ENCODE measurements around the gene RBL1. TPM values are rescaled to one million over a fixed set of nuclear protein-coding genes. Genes with fewer than 3 reads are reported as not detected.
"Not testable (repeated sequence)": the region's sequence is repeated elsewhere in the genome, so short reads cannot be mapped to it uniquely, and the experiment has no call there.

RBL1 gene
- total RNA-seq, 1 donor from 2014 or later, result 10.4 TPM

- Histone ChIP-seq H3K27ac (ENCODE audit: low read depth, low read length) (no peak overlapping the region), H3K36me3 (ENCODE audit: control insufficient read depth in 3 of 3, insufficient read depth in 3 of 3, low read length in 3 of 3) (peaks cover 0 to 5% (median 2%) of the 10 kb centered on the region in 3 donors), H3K9me3 (ENCODE audit: control insufficient read depth in 3 of 3, low read length in 3 of 3) (no peaks in the 10 kb centered on the region), H3K27me3 (ENCODE audit: control insufficient read depth in 3 of 3, insufficient read depth in 3 of 3, low read length in 3 of 3) (no peaks in the 10 kb centered on the region), H3K9ac (ENCODE audit: low read depth in 1 of 3, low read length in 3 of 3) (no peak overlapping the region), H3K4me1 (ENCODE audit: control insufficient read depth in 3 of 3, insufficient read depth in 3 of 3, low read length in 3 of 3) (no peaks in the 10 kb centered on the region), H3K4me3 (ENCODE audit: low read length in 3 of 3) (no peak overlapping the region)
Measured at GRCh38 chr20:37077009-37077408, 18.8 kb downstream of the RBL1 start.

GRCh38 chr20:37075932-37076685 lies 19.7 kb downstream of the RBL1 start:
- peaks cover 0 to 5% (median 0%) of the 10 kb centered on the region in 3 donors for H3K4me1 ChIP-seq (ENCODE audit: control insufficient read depth in 3 of 3, insufficient read depth in 3 of 3, low read length in 3 of 3)
- H3K9me3 ChIP-seq (ENCODE audit: control insufficient read depth in 3 of 3, low read length in 3 of 3), result no peaks in the 10 kb centered on the region
- no peak overlapping the region for H3K9ac ChIP-seq (ENCODE audit: low read depth in 1 of 3, low read length in 3 of 3)
- H3K4me3 ChIP-seq (ENCODE audit: low read length in 3 of 3), result no peak overlapping the region
- no peaks in the 10 kb centered on the region for H3K27me3 ChIP-seq (ENCODE audit: control insufficient read depth in 3 of 3, insufficient read depth in 3 of 3, low read length in 3 of 3)
- H3K36me3 ChIP-seq (ENCODE audit: control insufficient read depth in 3 of 3, insufficient read depth in 3 of 3, low read length in 3 of 3), result peaks cover 0 to 3% (median 0%) of the 10 kb centered on the region in 3 donors
- H3K27ac ChIP-seq (ENCODE audit: low read depth, low read length), result no peak overlapping the region

- Histone ChIP-seq H3K27ac (ENCODE audit: low read depth, low read length) (no peak overlapping the region), H3K9ac (ENCODE audit: low read depth in 1 of 3, low read length in 3 of 3) (no peak overlapping the region), H3K36me3 (ENCODE audit: control insufficient read depth in 3 of 3, insufficient read depth in 3 of 3, low read length in 3 of 3) (peaks cover 0 to 3% (median 0%) of the 10 kb centered on the region in 3 donors), H3K4me1 (ENCODE audit: control insufficient read depth in 3 of 3, insufficient read depth in 3 of 3, low read length in 3 of 3) (peaks cover 0 to 5% (median 0%) of the 10 kb centered on the region in 3 donors), H3K4me3 (ENCODE audit: low read length in 3 of 3) (no peak overlapping the region), H3K9me3 (ENCODE audit: control insufficient read depth in 3 of 3, low read length in 3 of 3) (no peaks in the 10 kb centered on the region), H3K27me3 (ENCODE audit: control insufficient read depth in 3 of 3, insufficient read depth in 3 of 3, low read length in 3 of 3) (no peaks in the 10 kb centered on the region)
Measured at GRCh38 chr20:37072293-37073196, 23.3 kb downstream of the RBL1 start.

GRCh38 chr20:37071481-37071911 lies 24.3 kb downstream of the RBL1 start:
- no peaks in the 10 kb centered on the region for H3K9me3 ChIP-seq (ENCODE audit: control insufficient read depth in 3 of 3, low read length in 3 of 3)
- H3K27ac ChIP-seq (ENCODE audit: low read depth, low read length), result no peak overlapping the region
- no peaks in the 10 kb centered on the region for H3K27me3 ChIP-seq (ENCODE audit: control insufficient read depth in 3 of 3, insufficient read depth in 3 of 3, low read length in 3 of 3)
- H3K4me3 ChIP-seq (ENCODE audit: low read length in 3 of 3), result no peak overlapping the region
- peaks cover 0 to 6% (median 2%) of the 10 kb centered on the region in 3 donors for H3K36me3 ChIP-seq (ENCODE audit: control insufficient read depth in 3 of 3, insufficient read depth in 3 of 3, low read length in 3 of 3)
- H3K4me1 ChIP-seq (ENCODE audit: control insufficient read depth in 3 of 3, insufficient read depth in 3 of 3, low read length in 3 of 3), result peaks cover 0 to 5% (median 0%) of the 10 kb centered on the region in 3 donors
- H3K9ac ChIP-seq (ENCODE audit: low read depth in 1 of 3, low read length in 3 of 3), result no peak overlapping the region

GRCh38 chr20:37069563-37069962 lies 26.2 kb downstream of the RBL1 start:
- H3K9ac ChIP-seq (ENCODE audit: low read depth in 1 of 3, low read length in 3 of 3); H3K9me3 ChIP-seq (ENCODE audit: control insufficient read depth in 3 of 3, low read length in 3 of 3); H3K4me3 ChIP-seq (ENCODE audit: low read length in 3 of 3); H3K27ac ChIP-seq (ENCODE audit: low read depth, low read length); H3K4me1 ChIP-seq (ENCODE audit: control insufficient read depth in 3 of 3, insufficient read depth in 3 of 3, low read length in 3 of 3); H3K27me3 ChIP-seq (ENCODE audit: control insufficient read depth in 3 of 3, insufficient read depth in 3 of 3, low read length in 3 of 3): not testable (repeated sequence)
- H3K36me3 ChIP-seq (ENCODE audit: control insufficient read depth in 3 of 3, insufficient read depth in 3 of 3, low read length in 3 of 3), result peaks cover 0 to 18% (median 9%) of the 10 kb centered on the region in 3 donors

GRCh38 chr20:37066168-37066567 lies 29.6 kb downstream of the RBL1 start:
- no peaks in the 10 kb centered on the region for H3K9me3 ChIP-seq (ENCODE audit: control insufficient read depth in 3 of 3, low read length in 3 of 3)
- H3K4me1 ChIP-seq (ENCODE audit: control insufficient read depth in 3 of 3, insufficient read depth in 3 of 3, low read length in 3 of 3), result peaks cover 0 to under 1% (median 0%) of the 10 kb centered on the region in 3 donors
- peaks cover 2 to 16% (median 15%) of the 10 kb centered on the region in 3 donors for H3K36me3 ChIP-seq (ENCODE audit: control insufficient read depth in 3 of 3, insufficient read depth in 3 of 3, low read length in 3 of 3)
- H3K4me3 ChIP-seq (ENCODE audit: low read length in 3 of 3), result no peak overlapping the region
- H3K27ac ChIP-seq (ENCODE audit: low read depth, low read length), result no peak overlapping the region
- no peaks in the 10 kb centered on the region for H3K27me3 ChIP-seq (ENCODE audit: control insufficient read depth in 3 of 3, insufficient read depth in 3 of 3, low read length in 3 of 3)
- H3K9ac ChIP-seq (ENCODE audit: low read depth in 1 of 3, low read length in 3 of 3), result no peak overlapping the region

- H3K9ac ChIP-seq (ENCODE audit: low read depth in 1 of 3, low read length in 3 of 3), result no peak overlapping the region
- no peak overlapping the region for H3K4me3 ChIP-seq (ENCODE audit: low read length in 3 of 3)
- no peaks in the 10 kb centered on the region for H3K27me3 ChIP-seq (ENCODE audit: control insufficient read depth in 3 of 3, insufficient read depth in 3 of 3, low read length in 3 of 3)
- no peak overlapping the region for H3K27ac ChIP-seq (ENCODE audit: low read depth, low read length)
- H3K36me3 ChIP-seq (ENCODE audit: control insufficient read depth in 3 of 3, insufficient read depth in 3 of 3, low read length in 3 of 3), result peaks cover 11 to 21% (median 17%) of the 10 kb centered on the region in 3 donors
- no peaks in the 10 kb centered on the region for H3K9me3 ChIP-seq (ENCODE audit: control insufficient read depth in 3 of 3, low read length in 3 of 3)
- no peaks in the 10 kb centered on the region for H3K4me1 ChIP-seq (ENCODE audit: control insufficient read depth in 3 of 3, insufficient read depth in 3 of 3, low read length in 3 of 3)
Measured at GRCh38 chr20:37055276-37055675, 40.5 kb downstream of the RBL1 start.

- Histone ChIP-seq H3K9ac (ENCODE audit: low read depth in 1 of 3, low read length in 3 of 3) (no peak overlapping the region), H3K36me3 (ENCODE audit: control insufficient read depth in 3 of 3, insufficient read depth in 3 of 3, low read length in 3 of 3) (peaks cover 9 to 14% (median 10%) of the 10 kb centered on the region in 3 donors), H3K4me1 (ENCODE audit: control insufficient read depth in 3 of 3, insufficient read depth in 3 of 3, low read length in 3 of 3) (no peaks in the 10 kb centered on the region), H3K4me3 (ENCODE audit: low read length in 3 of 3) (no peak overlapping the region), H3K27me3 (ENCODE audit: control insufficient read depth in 3 of 3, insufficient read depth in 3 of 3, low read length in 3 of 3) (no peaks in the 10 kb centered on the region), H3K27ac (ENCODE audit: low read depth, low read length) (no peak overlapping the region), H3K9me3 (ENCODE audit: control insufficient read depth in 3 of 3, low read length in 3 of 3) (no peaks in the 10 kb centered on the region)
Measured at GRCh38 chr20:37053230-37053950, 42.4 kb downstream of the RBL1 start.

- H3K36me3 ChIP-seq (ENCODE audit: control insufficient read depth in 3 of 3, insufficient read depth in 3 of 3, low read length in 3 of 3), result peaks cover 20 to 33% (median 30%) of the 10 kb centered on the region in 3 donors
- no peaks in the 10 kb centered on the region for H3K27me3 ChIP-seq (ENCODE audit: control insufficient read depth in 3 of 3, insufficient read depth in 3 of 3, low read length in 3 of 3)
- H3K4me1 ChIP-seq (ENCODE audit: control insufficient read depth in 3 of 3, insufficient read depth in 3 of 3, low read length in 3 of 3), result no peaks in the 10 kb centered on the region
- no peaks in the 10 kb centered on the region for H3K9me3 ChIP-seq (ENCODE audit: control insufficient read depth in 3 of 3, low read length in 3 of 3)
- no peak overlapping the region for H3K4me3 ChIP-seq (ENCODE audit: low read length in 3 of 3)
- H3K9ac ChIP-seq (ENCODE audit: low read depth in 1 of 3, low read length in 3 of 3), result no peak overlapping the region
- H3K27ac ChIP-seq (ENCODE audit: low read depth, low read length), result no peak overlapping the region
Measured at GRCh38 chr20:37042986-37043972, 52.5 kb downstream of the RBL1 start.
